Neutrophil (primary cell): Measurements from ENCODE around the gene SPEG.

ENCODE experiments used
- H3K27ac ChIP-seq: fragments of 200-600 bp; sonication (generic); 2 replicates; pipeline ENCODE4 v1.5.1; 2016; ENCODE audit warnings: mild to moderate bottlenecking, moderate library complexity
- H3K27me3 ChIP-seq: fragments of 200-600 bp; sonication (generic); 2 replicates; pipeline ENCODE4 v1.6.0; 2016; ENCODE audit warnings: mild to moderate bottlenecking
- H3K36me3 ChIP-seq: fragments of 200-600 bp; sonication (generic); 2 replicates; pipeline ENCODE4 v1.5.1; 2017
- H3K4me1 ChIP-seq, 2 experiments: fragments of 200-600 bp in 1 of 2; sonication (generic) in 1 of 2; 1 replicate in 1 of 2; 2 replicates in 1 of 2; pipeline versions ENCODE4 v1.5.1 to v1.6.1; 2013 to 2016; ENCODE audit warnings: low read depth in 1 of 2, low read length in 1 of 2, mild to moderate bottlenecking in 1 of 2, moderate library complexity in 1 of 2; ENCODE audit not compliant: control insufficient read depth in 1 of 2, insufficient read depth in 1 of 2
- H3K4me3 ChIP-seq, 2 experiments: fragments of 200-600 bp in 1 of 2; sonication (generic) in 1 of 2; 1 replicate in 1 of 2; 2 replicates in 1 of 2; pipeline ENCODE4 v1.5.1; 2013 to 2016; ENCODE audit warnings: low read depth in 1 of 2, low read length in 1 of 2, mild to moderate bottlenecking in 1 of 2, moderate library complexity in 1 of 2
- H3K9me3 ChIP-seq: fragments of 200-600 bp; sonication (generic); 2 replicates; pipeline ENCODE4 v1.5.1; 2016
- TF ChIP-seq, protein P1 (sequence below): fragments of 200-600 bp; sonication (generic); IDR thresholded peaks from 2 replicates; pipeline ENCODE4 v1.5.1; 2016; ENCODE audit warnings: antibody characterized with exemption

SPEG gene

DNA sequence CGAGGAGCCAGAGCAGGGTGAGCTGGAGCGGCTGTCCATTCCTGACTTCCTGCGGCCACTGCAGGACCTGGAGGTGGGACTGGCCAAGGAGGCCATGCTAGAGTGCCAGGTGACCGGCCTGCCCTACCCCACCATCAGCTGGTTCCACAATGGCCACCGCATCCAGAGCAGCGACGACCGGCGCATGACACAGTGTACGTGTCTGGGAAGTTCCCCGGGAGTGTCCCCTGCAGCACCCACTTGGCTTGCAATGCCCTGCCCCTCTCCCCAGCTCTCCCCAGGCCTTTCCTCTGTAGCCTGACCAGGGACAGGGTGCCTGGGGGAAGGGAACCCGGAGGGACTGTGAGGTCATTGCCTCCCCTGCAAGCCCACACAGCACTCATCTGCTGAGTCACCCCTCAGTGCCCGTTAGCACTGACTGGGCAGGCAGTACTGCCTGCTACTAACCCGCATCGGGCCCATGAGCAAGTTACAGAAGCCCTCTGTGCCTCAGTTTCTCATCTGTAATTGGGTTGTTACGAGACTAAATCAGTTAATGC lies 34.6 kb downstream of the SPEG start:
- peaks cover 3% of the 10 kb centered on the region for H3K27me3 ChIP-seq
- TF ChIP-seq, protein P1, sequence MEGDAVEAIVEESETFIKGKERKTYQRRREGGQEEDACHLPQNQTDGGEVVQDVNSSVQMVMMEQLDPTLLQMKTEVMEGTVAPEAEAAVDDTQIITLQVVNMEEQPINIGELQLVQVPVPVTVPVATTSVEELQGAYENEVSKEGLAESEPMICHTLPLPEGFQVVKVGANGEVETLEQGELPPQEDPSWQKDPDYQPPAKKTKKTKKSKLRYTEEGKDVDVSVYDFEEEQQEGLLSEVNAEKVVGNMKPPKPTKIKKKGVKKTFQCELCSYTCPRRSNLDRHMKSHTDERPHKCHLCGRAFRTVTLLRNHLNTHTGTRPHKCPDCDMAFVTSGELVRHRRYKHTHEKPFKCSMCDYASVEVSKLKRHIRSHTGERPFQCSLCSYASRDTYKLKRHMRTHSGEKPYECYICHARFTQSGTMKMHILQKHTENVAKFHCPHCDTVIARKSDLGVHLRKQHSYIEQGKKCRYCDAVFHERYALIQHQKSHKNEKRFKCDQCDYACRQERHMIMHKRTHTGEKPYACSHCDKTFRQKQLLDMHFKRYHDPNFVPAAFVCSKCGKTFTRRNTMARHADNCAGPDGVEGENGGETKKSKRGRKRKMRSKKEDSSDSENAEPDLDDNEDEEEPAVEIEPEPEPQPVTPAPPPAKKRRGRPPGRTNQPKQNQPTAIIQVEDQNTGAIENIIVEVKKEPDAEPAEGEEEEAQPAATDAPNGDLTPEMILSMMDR = no peak
- H3K4me1 ChIP-seq = no peaks in the 10 kb centered on the region
- H3K36me3 ChIP-seq = no peaks in the 10 kb centered on the region
- no peak overlapping the region for H3K4me3 ChIP-seq
- no peak overlapping the region for H3K27ac ChIP-seq
- no peaks in the 10 kb centered on the region for H3K9me3 ChIP-seq

DNA sequence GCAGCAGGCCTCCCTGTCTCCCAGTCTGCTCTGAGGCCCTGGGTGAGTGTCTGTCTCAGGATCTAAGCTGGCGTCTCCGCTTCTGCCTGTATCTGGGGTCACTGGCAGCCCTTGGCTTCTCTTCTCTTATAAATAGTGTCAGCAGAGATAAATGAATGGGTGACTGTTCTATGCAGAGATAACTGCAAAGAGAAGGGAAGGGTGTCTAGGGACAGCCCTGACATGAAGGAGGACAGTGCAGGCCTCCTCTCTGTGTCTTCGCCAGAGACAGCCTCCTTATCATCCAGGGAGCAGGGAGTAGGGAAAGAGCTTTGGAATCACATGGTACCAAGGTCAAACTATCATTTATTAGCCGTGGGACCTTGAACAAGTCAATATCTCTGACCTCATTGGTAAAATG lies 35.8 kb downstream of the SPEG start:
- TF ChIP-seq, protein P1 = no peak
- H3K4me1 ChIP-seq = no peaks in the 10 kb centered on the region

DNA sequence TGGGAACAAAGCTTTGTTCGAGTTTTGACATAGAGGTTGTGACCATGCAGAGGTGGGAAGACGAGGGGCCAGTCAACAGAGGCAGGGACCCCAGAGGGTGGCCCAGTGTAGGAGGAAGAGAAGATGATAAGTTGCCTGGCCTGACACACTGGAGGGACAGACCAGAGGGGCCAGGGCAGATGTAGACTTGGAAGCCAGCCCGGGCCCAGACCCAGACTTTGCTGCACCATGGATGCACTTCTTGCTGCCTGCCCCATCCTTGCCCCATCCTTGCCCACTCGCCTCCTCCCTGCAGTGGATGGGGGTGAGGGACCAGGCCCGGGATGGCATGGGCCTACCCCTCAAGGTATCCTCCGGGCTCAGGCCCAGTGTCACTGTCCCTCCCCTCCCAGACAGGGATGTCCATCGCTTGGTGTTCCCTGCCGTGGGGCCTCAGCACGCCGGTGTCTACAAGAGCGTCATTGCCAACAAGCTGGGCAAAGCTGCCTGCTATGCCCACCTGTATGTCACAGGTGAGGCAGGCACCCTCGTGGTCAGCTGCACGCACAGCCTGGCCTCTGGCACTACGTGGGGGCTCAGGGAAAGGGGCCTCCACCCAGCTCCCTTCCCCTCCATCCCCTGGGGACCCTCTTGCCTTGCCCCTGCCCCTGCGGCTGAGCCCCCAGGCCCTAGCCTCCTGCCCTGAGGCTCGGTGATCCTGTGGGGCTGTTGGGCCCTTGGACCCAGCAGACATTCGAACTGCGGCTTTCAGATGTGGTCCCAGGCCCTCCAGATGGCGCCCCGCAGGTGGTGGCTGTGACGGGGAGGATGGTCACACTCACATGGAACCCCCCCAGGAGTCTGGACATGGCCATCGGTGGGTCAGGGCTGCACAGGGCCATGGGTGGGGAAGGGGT lies 37.1 kb downstream of the SPEG start:
- H3K27me3 ChIP-seq = peaks cover 21% of the 10 kb centered on the region
- H3K4me3 ChIP-seq = no peak overlapping the region
- TF ChIP-seq, protein P1 = no peak
- no peak overlapping the region for H3K27ac ChIP-seq
- no peaks in the 10 kb centered on the region for H3K36me3 ChIP-seq
- H3K4me1 ChIP-seq = no peaks in the 10 kb centered on the region
- no peaks in the 10 kb centered on the region for H3K9me3 ChIP-seq

More for the DNA sequence above, 35.8 kb downstream of the SPEG start:
- peaks cover 8% of the 10 kb centered on the region for H3K27me3 ChIP-seq
- no peak overlapping the region for H3K27ac ChIP-seq
- H3K4me3 ChIP-seq = no peak overlapping the region
- no peaks in the 10 kb centered on the region for H3K9me3 ChIP-seq
- H3K36me3 ChIP-seq = no peaks in the 10 kb centered on the region

DNA sequence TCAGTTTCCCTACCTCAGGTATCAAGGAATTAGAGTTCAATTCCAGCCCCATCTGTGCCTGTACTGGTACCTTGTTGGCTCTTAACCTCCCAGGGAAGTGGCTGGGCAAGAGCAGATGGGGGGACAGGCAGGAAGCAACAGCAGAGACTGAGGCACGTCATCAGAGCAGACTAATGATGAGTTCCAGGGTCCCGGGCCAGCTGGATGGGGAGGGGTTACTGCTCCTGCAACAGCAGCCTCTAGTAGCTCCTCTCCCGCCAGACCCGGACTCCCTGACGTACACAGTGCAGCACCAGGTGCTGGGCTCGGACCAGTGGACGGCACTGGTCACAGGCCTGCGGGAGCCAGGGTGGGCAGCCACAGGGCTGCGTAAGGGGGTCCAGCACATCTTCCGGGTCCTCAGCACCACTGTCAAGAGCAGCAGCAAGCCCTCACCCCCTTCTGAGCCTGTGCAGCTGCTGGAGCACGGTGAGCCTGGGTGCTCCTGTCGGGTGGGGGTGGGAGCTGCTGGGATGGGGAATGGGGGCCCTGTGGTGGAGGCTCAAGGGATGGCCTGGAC lies 38.1 kb downstream of the SPEG start:
- H3K36me3 ChIP-seq = no peaks in the 10 kb centered on the region
- no peaks in the 10 kb centered on the region for H3K9me3 ChIP-seq
- H3K27me3 ChIP-seq = peaks cover 31% of the 10 kb centered on the region
- no peak overlapping the region for H3K4me3 ChIP-seq
- H3K4me1 ChIP-seq = no peaks in the 10 kb centered on the region
- H3K27ac ChIP-seq = no peak overlapping the region
- TF ChIP-seq, protein P1 = no peak

- Histone ChIP-seq H3K9me3 (no peaks in the 10 kb centered on the region), H3K4me1 (no peaks in the 10 kb centered on the region), H3K36me3 (no peaks in the 10 kb centered on the region), H3K4me3 (no peak overlapping the region), H3K27ac (no peak overlapping the region), H3K27me3 (peaks cover 39% of the 10 kb centered on the region)
- TF ChIP-seq, protein P1 = no peak
Observed at GRCh38 chr2:219473511-219473910, 38.9 kb downstream of the SPEG start.
